GM10266 (cell line): ENCODE data around the gene URI1.

Experiments used
- DNase-seq: peaks from one replicate; pipeline ENCODE4 v3.0.0; 2012; ENCODE audit errors: extremely low spot score
- TF ChIP-seq, protein P1 (sequence below): IDR thresholded peaks from 2 replicates; pipeline ENCODE4 v1.5.1; 2012; ENCODE audit warnings: mild to moderate bottlenecking, low read depth; ENCODE audit not compliant: control insufficient read depth, insufficient read depth; ENCODE audit errors: missing control alignments

Gene URI1

DNA sequence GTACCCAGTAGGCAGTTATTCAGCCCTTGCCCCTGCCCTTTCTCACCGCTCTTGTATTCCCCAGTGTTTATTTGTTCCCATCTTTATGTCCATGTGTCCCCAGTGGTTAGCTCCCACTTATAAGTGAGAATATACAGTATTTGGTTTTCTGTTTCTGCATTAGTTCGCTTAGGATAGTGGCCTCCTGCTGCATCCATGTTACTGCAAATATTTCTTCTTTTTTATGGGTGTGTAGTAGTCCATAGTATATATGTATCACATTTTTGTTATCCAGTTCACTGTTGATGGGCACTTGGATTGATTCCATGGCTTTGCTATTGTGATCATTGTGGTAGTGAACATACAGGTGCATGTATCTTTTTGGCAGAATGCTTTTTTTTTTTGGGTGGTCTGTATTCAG lies 32.7 kb downstream of the URI1 start:
- no peak for DNase-seq
- TF ChIP-seq, protein P1, sequence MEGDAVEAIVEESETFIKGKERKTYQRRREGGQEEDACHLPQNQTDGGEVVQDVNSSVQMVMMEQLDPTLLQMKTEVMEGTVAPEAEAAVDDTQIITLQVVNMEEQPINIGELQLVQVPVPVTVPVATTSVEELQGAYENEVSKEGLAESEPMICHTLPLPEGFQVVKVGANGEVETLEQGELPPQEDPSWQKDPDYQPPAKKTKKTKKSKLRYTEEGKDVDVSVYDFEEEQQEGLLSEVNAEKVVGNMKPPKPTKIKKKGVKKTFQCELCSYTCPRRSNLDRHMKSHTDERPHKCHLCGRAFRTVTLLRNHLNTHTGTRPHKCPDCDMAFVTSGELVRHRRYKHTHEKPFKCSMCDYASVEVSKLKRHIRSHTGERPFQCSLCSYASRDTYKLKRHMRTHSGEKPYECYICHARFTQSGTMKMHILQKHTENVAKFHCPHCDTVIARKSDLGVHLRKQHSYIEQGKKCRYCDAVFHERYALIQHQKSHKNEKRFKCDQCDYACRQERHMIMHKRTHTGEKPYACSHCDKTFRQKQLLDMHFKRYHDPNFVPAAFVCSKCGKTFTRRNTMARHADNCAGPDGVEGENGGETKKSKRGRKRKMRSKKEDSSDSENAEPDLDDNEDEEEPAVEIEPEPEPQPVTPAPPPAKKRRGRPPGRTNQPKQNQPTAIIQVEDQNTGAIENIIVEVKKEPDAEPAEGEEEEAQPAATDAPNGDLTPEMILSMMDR: no peak

DNA sequence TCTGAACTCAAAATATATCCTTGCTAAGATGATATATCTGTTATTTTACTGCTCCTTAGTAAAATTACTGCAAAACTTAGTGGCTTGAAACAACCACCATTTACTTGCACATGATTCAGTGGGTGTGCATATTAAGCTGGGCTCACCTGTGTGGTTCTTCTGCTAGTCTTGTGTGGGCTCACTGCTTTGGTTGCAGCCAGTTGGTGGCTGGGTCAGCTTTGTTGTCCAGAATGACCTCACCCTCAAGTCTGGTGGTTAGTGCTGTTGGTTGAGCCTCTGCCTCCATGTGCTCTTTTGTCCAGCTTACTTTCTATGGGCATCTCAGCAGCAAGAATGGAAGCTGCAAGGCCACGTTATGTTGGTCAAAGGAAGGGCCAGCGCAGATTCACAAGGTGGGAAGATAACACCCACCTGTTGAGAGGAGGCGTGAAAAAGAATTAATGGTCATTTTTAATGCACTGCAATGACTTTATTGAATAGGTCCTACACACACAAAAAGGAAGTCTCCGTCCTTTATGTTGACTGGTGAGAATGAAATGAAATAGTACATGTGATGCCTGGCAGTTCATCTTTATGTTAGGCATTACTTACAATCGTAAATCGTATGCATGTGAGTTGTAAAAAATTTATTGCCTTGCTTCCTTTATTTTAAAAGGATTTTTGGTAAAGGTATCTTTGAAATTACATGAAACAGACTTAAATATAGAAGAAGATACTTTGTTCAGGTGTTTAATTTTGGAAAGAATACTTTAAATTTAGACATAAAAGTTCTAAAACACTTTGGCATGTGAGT lies 34.3 kb downstream of the URI1 start:
- TF ChIP-seq, protein P1: no peak

DNA sequence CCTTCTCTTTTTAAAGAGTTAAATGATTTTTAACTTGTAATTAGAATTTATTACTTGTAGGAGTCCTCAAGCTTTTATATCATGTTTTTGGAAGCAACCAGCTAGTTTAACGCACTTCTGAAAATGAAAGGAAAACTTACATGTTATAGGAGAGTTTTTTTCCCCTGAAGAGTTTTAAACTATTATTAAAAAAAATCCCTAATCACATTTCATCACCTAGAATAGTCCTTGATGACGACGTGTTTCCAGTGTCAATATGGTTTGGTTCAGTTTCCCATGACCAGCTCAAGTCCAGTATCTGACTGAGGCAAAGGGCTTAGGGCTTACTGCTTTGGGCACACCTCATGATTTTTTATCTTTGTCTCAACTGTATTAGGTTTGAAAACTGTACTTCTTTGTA lies 36.0 kb downstream of the URI1 start:
- DNase-seq: peak; percentile 7
- TF ChIP-seq, protein P1: no peak

More for the DNA sequence above, 34.3 kb downstream of the URI1 start:
- no peak for DNase-seq

DNA sequence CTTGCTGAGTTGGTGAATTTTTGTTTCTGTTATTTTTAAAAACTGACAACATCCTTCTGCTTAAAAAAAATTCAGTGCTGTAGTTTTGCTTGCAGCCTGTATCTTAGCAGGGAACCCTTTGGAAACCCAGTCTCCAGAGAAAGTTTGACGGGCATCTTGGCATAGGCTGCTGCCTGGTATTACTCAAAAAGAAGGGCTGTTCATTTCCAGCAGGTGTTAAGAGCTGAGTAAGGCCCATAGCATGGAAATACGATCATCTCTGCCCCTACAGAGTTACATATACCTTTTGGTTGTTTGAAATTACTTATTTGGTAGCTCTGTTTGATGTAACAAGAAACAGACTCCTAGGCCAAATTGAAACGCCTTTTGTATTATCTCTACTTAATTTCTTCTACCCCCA lies 41.5 kb downstream of the URI1 start:
- TF ChIP-seq, protein P1: no peak
- DNase-seq: no peak

DNA sequence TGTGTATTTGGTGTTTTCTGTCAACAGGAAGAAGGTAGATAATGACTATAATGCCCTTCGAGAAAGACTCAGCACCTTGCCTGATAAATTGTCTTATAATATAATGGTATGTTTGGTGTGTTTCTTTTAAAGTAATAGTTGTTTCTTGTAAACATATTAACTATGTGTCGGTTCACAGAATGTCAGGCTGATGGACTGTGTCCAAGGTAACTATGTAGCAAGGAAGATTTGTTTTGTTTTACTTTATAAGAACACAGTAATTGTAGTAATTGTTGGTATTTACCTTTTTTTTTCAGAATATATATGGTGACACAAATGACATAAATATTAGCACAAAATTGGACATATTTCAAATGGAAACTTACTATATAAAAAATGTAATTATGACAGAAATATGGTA lies 43.2 kb downstream of the URI1 start:
- DNase-seq: no peak
- TF ChIP-seq, protein P1: no peak

DNA sequence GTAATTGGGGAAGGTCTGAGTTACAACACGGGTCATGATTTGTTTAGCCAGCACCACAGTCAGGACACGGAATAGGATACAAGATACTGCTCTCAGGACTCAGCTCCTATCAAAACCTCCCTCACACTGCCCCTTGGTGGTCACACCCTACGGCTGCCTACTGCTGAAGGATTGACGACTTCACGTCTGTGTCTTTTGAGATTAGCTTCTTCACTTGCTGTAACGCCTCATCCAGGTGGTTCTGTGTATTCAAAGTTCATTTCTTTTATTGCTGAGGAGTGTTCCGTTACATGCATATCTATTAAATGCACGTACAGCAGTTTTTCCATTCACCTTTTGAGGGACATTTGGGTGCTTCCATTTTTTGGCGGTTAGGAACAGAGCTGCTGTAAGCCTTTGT lies 46.3 kb downstream of the URI1 start:
- DNase-seq: no peak
- TF ChIP-seq, protein P1: no peak

DNA sequence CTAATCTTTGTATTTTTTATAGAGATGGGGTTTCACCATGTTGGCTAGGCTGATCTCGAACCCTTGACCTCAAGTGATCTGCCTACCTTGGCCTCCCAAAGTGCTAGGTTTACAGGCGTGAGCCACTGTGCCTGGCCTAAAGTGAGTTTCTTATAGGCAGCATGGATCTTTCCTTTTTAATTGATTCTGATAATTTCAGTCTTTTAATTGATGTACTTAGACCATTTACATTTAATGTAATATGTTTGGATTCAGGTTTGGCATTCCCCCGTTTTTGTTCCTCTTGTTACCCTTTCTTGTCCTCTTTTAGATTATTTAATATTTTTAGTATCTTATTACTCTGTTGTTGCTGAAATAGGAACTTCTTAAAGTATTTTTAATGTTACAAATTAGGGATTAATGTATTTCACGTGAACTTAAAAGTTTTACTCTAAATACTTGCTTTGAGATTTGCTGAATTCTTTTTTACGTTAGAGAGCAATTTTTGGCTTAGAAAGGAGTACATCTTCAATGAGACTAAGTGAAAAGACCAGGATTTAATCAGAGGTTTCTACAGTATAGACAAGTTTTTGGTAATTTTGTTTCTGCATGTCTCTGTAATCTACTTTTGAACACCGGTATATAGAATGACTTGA lies 50.3 kb downstream of the URI1 start:
- TF ChIP-seq, protein P1: no peak
- DNase-seq: no peak
